GM12878 (cell line): ENCODE data around the gene CSDE1. TPM values are rescaled to one million over a fixed set of nuclear protein-coding genes. Genes with fewer than 3 reads are reported as not detected.

Source experiments
- ATAC-seq: fragments of 200-7000 bp; cut with Tn5 transposase; 3 replicates; pipeline ENCODE4 v1.9.1; 2020; ENCODE audit warnings: mild to moderate bottlenecking, moderate library complexity
- BruUV-seq: library from RNA; stranded (reverse); fragments of 400-500 nt; replicated peaks from 2 replicates; lab custom pipeline; 2021; lab: Mats Ljungman, UMichigan
- CTCF ChIA-PET: fragments of 300-600 bp; sonication (Branson Sonifier 250); formaldehyde crosslinking; extraction: SDS; loops from one replicate; lab custom pipeline; 2021; ENCODE audit warnings: inconsistent platforms; lab: Yijun Ruan, JAX
- POLR2A ChIA-PET: fragments of 350-600 bp; formaldehyde crosslinking; extraction: SDS; loops from one replicate; lab custom pipeline; 2021; ENCODE audit warnings: inconsistent platforms; lab: Charles Lee
- RAD21 ChIA-PET: fragments of 300-600 bp; sonication (Branson Sonifier 250); formaldehyde crosslinking; loops from one replicate; lab custom pipeline; 2023; ENCODE audit warnings: antibody characterized with exemption; ENCODE audit not compliant: unreplicated experiment; lab: Charles Lee
- SMC1A ChIA-PET: fragments of 300-600 bp; sonication (Branson Sonifier 250); formaldehyde crosslinking; loops from one replicate; lab custom pipeline; 2023; ENCODE audit not compliant: unreplicated experiment, uncharacterized antibody; lab: Charles Lee
- DNase-seq: peaks from one replicate; pipeline ENCODE4 v3.0.0-alpha.2; 2011; ENCODE audit warnings: low read depth, low spot score
- FAIRE-seq: peaks from 3 replicates; lab custom pipeline; 2011; peaks lifted over from hg19 to GRCh38; lab: Jason Lieb, UNC
- H2AFZ ChIP-seq: 2 replicates; pipeline ENCODE4 v1.6.0; 2011; ENCODE audit warnings: low read depth, low read length, control low read depth; ENCODE audit not compliant: control insufficient read depth
- H3K27ac ChIP-seq: 2 replicates; pipeline ENCODE4 v1.5.1; 2011; ENCODE audit warnings: control low read depth; ENCODE audit not compliant: control insufficient read depth, insufficient read depth
- H3K27me3 ChIP-seq, 2 experiments: replicated peaks in 1 of 2; 2 replicates each; pipeline versions ENCODE4 v1.6.0 to v1.6.1; 2011; ENCODE audit warnings: low read length in 1 of 2; ENCODE audit not compliant: control insufficient read depth in 2 of 2, insufficient read depth in 2 of 2
- H3K36me3 ChIP-seq, 2 experiments: 2 replicates each; pipeline ENCODE4 v1.5.1; 2011; ENCODE audit warnings: low read length in 1 of 2; ENCODE audit not compliant: control insufficient read depth in 2 of 2, insufficient read depth in 2 of 2
- H3K4me1 ChIP-seq: 2 replicates; pipeline ENCODE4 v1.6.1; 2011; ENCODE audit warnings: mild to moderate bottlenecking, low read length, moderate library complexity, mixed read lengths; ENCODE audit not compliant: control insufficient read depth, insufficient read depth
- H3K4me2 ChIP-seq: 2 replicates; pipeline ENCODE4 v1.6.0; 2011; ENCODE audit warnings: control low read depth; ENCODE audit not compliant: control insufficient read depth, insufficient read depth
- H3K4me3 ChIP-seq: fragments of 200-600 bp; sonication (generic); 2 replicates; pipeline ENCODE4 v1.5.1; 2016
- H3K79me2 ChIP-seq: 2 replicates; pipeline ENCODE4 v1.6.0; 2011; ENCODE audit warnings: low read length; ENCODE audit not compliant: control insufficient read depth, insufficient read depth
- H3K9ac ChIP-seq: 2 replicates; pipeline ENCODE4 v1.8.0; 2011; ENCODE audit warnings: low read length, control low read depth, mixed read lengths; ENCODE audit not compliant: control insufficient read depth, insufficient read depth
- H3K9me3 ChIP-seq: replicated peaks from 3 replicates; pipeline ENCODE4 v1.5.1; 2011; ENCODE audit warnings: mild to moderate bottlenecking, low read length; ENCODE audit not compliant: control insufficient read depth, insufficient read depth
- H4K20me1 ChIP-seq: 2 replicates; pipeline ENCODE4 v1.6.0; 2011; ENCODE audit not compliant: control insufficient read depth, insufficient read depth
- GATAD2B ChIP-seq: fragments of 450-650 bp; conservative IDR thresholded peaks from 2 replicates; pipeline ENCODE4 v1.6.1; 2017; ENCODE audit warnings: low read depth, mild to moderate bottlenecking, moderate library complexity
- HDGF ChIP-seq: fragments of 450-650 bp; IDR thresholded peaks from 2 replicates; pipeline ENCODE4 v1.6.1; 2016; ENCODE audit warnings: antibody characterized with exemption
- PRDM15 ChIP-seq: fragments of 450-650 bp; formaldehyde crosslinking; IDR thresholded peaks from 2 replicates; pipeline ENCODE4 v1.4.0; 2020; ENCODE audit warnings: mild to moderate bottlenecking, moderate library complexity
- SKIL ChIP-seq: fragments of 450-650 bp; IDR thresholded peaks from 2 replicates; pipeline ENCODE4 v1.6.1; 2017; ENCODE audit warnings: mild to moderate bottlenecking, low read depth, inconsistent platforms; ENCODE audit not compliant: poor library complexity, severe bottlenecking
- SREBF1 ChIP-seq: IDR thresholded peaks from 2 replicates; pipeline ENCODE4 v1.6.1; 2012; ENCODE audit warnings: mild to moderate bottlenecking, low read length
- SUZ12 ChIP-seq: fragments of 200-600 bp; sonication (generic); IDR thresholded peaks from one replicate; pipeline ENCODE4 v1.6.1; 2018; ENCODE audit warnings: antibody characterized with exemption, mild to moderate bottlenecking; ENCODE audit not compliant: unreplicated experiment
- WGBS: methylation state at CpG from one replicate; pipeline ENCODE4 v1.1.6; 2016; ENCODE audit warnings: low lambda C conversion rate; ENCODE audit not compliant: insufficient replicate concordance, insufficient coverage; ENCODE audit errors: missing lambda C conversion rate; 5-methylcytosine and 5-hydroxymethylcytosine counted together
- in situ Hi-C: fragments of 300-500 bp; cut with MboI; formaldehyde crosslinking; loops from 9 replicates; pipeline ENCODE4 v1.14.3; 2018; ENCODE audit warnings: mixed read lengths
- intact Hi-C: fragments of 100-400 bp; cut with micrococcal nuclease; formaldehyde crosslinking; loops from one replicate; pipeline ENCODE4 v1.14.2; 2022; ENCODE audit not compliant: unreplicated experiment
- polyA plus RNA-seq, 11 experiments: library from polyadenylated mRNA; depleted of rRNA in 4 of 11; unstranded in 6 of 11; stranded (reverse) in 5 of 11; fragments of >200 nt; fragmentation: Nextera tagmentation in 4 of 11; fragmentation: Illumina TruSeq in 1 of 11; extraction: Ambion mirVana in 4 of 11; extraction: Trizol in 1 of 11; gene quantifications; 1 replicate in 1 of 11; 2 replicates in 10 of 11; pipeline versions ENCODE4 v1.2.1 to v1.2.3, GENCODE V29; 2011 to 2016; ENCODE audit warnings: inconsistent platforms in 2 of 11, missing spikeins in 2 of 11, low read depth in 1 of 11
- total RNA-seq, 4 experiments: library from RNA; depleted of rRNA in 3 of 4; stranded (reverse); fragments of >200 nt in 3 of 4; fragmentation: Illumina TruSeq in 1 of 4; extraction: Trizol in 1 of 4; gene quantifications; 2 replicates each; pipeline versions ENCODE4 v1.2.1 to v1.2.3, GENCODE V29; 2013 to 2021

CSDE1 gene
- total and polyA plus RNA-seq, 10 of the 15 experiments (the other 5 are each of a cell fraction or from before 2014, with no cell fraction given): 130 to 390 (median 246) TPM

DNA sequence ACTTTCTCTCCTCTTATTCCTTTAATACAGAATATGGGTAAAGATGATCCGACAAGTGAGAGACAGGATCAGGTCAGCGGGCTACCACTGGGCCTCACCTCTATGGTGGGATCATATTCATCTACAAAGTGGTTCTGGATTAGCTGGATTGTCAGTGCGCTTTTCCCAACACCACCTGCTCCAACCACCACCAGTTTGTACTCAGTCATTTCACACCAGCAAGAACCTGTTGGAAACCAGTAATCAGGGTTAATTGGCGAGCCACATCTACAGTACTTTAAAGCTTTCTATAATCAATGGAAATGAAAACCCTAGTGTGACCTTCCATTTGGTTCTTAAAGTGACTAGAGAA, 41.9 kb downstream of the CSDE1 start:
- ChIA-PET SMC1A (interaction anchor here (0.7 to 3.3 kb wide), 12 partner anchors 9 to 398 kb away, joined by 3 to 24 read pairs (median 6); partner anchors contain the start of genes BCAS2, CSDE1 and SIKE1), RAD21 (interaction anchor here (0.6 to 1.4 kb wide), 6 partner anchors 36 to 66 kb away, joined by 3 to 5 read pairs (median 4); partner anchors contain the start of genes CSDE1, DENND2C and SIKE1), CTCF (interaction anchor here (0.6 to 1.6 kb wide), 9 partner anchors 10 to 397 kb away, joined by 3 to 5 read pairs (median 4); partner anchors contain the start of gene BCAS2), POLR2A (interaction anchor here (0.6 to 5.1 kb wide), 7 partner anchors 29 to 488 kb away, joined by 3 to 36 read pairs (median 4); partner anchors contain the start of genes CSDE1 and SIKE1)
- intact Hi-C loops: loop anchor here (2.0 kb wide), 1 partner anchor 41 kb away; the partner anchor contains the start of gene CSDE1
- Histone ChIP-seq H3K4me2 (peak overlapping the region; percentile 32), H4K20me1 (no peaks in the 10 kb centered on the region), H3K79me2 (peaks cover 28% of the 10 kb centered on the region), H3K27ac (peak overlapping the region; percentile 98), H3K36me3 (peaks cover 9 to 25% of the 10 kb centered on the region in 2 experiments), H3K9me3 (no peaks in the 10 kb centered on the region), H3K4me1 (no peaks in the 10 kb centered on the region), H3K9ac (peak overlapping the region; percentile 98), H3K27me3 (no peaks in the 10 kb centered on the region), H2AFZ (no peak overlapping the region; the same call in 1 of the 2 replicates), H3K4me3 (peak overlapping the region; percentile 93)
- ATAC-seq (peak; percentile 12), DNase-seq (no peak), FAIRE-seq (no peak)
- TF ChIP-seq SKIL (peak; percentile 5), SUZ12 (no peak), GATAD2B (no peak), SREBF1 (no peak), HDGF (no peak), PRDM15 (CRISPR knock-in tag) (no peak)
- in situ Hi-C loops: no loop called here
- BruUV-seq: TSS peak; percentile 65
- WGBS: 68% methylated on average over 4 of the region's 4 CpGs
